Colonic mucosa (tissue), 4 donors: Measurements from ENCODE around the gene TRMT2A. TPM values are rescaled to one million over a fixed set of nuclear protein-coding genes. Genes with fewer than 3 reads are reported as not detected.
"Not testable (repeated sequence)": the region's sequence is repeated elsewhere in the genome, so short reads cannot be mapped to it uniquely, and the experiment has no call there.

Experiments used
- DNase-seq: peaks from one replicate; pipeline ENCODE4 v3.0.0-alpha.2; 2020
- H3K27ac ChIP-seq: fragments of 200-600 bp; one replicate; pipeline ENCODE4 v1.8.0; 2021
- H3K27me3 ChIP-seq: fragments of 200-600 bp; one replicate; pipeline ENCODE4 v1.8.0; 2021
- H3K36me3 ChIP-seq: fragments of 200-600 bp; one replicate; pipeline ENCODE4 v1.8.0; 2021
- H3K4me1 ChIP-seq: fragments of 200-600 bp; one replicate; pipeline ENCODE4 v1.8.0; 2021; ENCODE audit warnings: mild to moderate bottlenecking
- H3K4me3 ChIP-seq: fragments of 200-600 bp; one replicate; pipeline ENCODE4 v1.8.0; 2021
- H3K9ac ChIP-seq, 2 donors: one replicate each; pipeline ENCODE4 v1.7.0; 2013; ENCODE audit warnings: control low read depth in 2 of 2, low read depth in 2 of 2, low read length in 2 of 2
- H3K9me3 ChIP-seq: fragments of 200-600 bp; one replicate; pipeline ENCODE4 v1.8.0; 2021
- intact Hi-C: fragments of 100-400 bp; cut with DNase I; formaldehyde crosslinking; loops from one replicate; pipeline ENCODE4 v1.14.1; 2022
- total RNA-seq, 2 donors: library from RNA; stranded (reverse); fragmentation: NEBNext Ultra II Directional in 1 of 2; extraction: Animal tissue kit (Norgen Biotek cat#: 25700) in 1 of 2; gene quantifications; one replicate each; pipeline ENCODE4 v1.2.1, GENCODE V29; 2021
- TF ChIP-seq, protein P1 (sequence below): fragments of 200-600 bp; IDR thresholded peaks from one replicate; pipeline ENCODE4 v1.8.0; 2022; ENCODE audit warnings: antibody characterized with exemption, mild to moderate bottlenecking
- donor health status: healthy.
- donor health status: DM: no; HTN: no; CAD: no.
- donor health status: DM: no; HTN: no; CAD: no.

Gene TRMT2A
- total RNA-seq, 2 donors from 2014 or later: 31.9 to 63.6 TPM

DNA sequence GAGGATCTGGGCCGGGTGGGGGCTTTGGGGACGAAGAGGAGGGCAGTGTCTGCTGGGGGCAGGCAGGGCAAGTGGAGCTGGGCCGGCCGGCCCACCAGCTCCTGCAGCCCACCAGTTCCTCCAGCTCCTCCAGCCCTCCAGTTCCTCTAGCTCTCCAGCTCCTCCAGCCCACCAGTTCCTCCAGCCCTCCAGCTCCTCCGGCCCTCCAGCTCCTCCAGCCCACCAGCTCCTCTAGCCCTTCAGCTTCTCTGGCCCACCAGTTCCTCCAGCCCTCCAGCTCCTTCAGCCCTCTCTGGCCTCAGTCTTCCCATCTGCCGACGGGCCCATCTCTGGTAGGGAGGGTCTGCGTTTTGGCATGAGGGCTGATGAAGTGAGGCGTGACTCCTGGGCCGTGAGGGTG is 43.0 kb upstream of the TRMT2A start:
- no peak overlapping the region for H3K4me3 ChIP-seq
- no peak overlapping the region for H3K27ac ChIP-seq
- H3K9me3 ChIP-seq: no peaks in the 10 kb centered on the region
- no peak for DNase-seq
- TF ChIP-seq, protein P1, sequence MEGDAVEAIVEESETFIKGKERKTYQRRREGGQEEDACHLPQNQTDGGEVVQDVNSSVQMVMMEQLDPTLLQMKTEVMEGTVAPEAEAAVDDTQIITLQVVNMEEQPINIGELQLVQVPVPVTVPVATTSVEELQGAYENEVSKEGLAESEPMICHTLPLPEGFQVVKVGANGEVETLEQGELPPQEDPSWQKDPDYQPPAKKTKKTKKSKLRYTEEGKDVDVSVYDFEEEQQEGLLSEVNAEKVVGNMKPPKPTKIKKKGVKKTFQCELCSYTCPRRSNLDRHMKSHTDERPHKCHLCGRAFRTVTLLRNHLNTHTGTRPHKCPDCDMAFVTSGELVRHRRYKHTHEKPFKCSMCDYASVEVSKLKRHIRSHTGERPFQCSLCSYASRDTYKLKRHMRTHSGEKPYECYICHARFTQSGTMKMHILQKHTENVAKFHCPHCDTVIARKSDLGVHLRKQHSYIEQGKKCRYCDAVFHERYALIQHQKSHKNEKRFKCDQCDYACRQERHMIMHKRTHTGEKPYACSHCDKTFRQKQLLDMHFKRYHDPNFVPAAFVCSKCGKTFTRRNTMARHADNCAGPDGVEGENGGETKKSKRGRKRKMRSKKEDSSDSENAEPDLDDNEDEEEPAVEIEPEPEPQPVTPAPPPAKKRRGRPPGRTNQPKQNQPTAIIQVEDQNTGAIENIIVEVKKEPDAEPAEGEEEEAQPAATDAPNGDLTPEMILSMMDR: no peak
- no peak overlapping the region for H3K9ac ChIP-seq
- intact Hi-C loops: no loop called here
- H3K36me3 ChIP-seq: no peaks in the 10 kb centered on the region
- no peaks in the 10 kb centered on the region for H3K27me3 ChIP-seq
- H3K4me1 ChIP-seq: no peaks in the 10 kb centered on the region

DNA sequence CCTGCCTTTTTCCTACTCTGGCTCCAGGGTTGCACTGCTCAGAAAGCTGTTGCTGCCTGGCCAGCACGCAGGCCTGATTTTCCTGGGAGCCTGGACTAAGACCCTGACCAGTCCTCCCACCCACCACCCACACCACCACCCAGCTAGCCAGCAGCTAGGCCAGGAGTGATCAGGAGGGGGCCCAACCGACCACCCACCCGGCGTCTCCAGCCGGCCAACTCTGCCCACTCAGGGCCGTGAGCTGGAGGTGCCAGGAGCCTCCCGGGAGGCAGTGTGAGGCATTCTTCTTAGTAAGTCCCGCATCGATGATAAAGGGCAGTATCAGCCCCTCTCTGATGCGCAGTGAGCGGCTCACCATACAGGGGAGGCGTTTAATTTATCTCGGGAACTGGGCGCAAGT is 42.5 kb upstream of the TRMT2A start:
- H3K9ac ChIP-seq, H3K4me1 ChIP-seq, H3K36me3 ChIP-seq, DNase-seq, intact Hi-C loops, H3K9me3 ChIP-seq, H3K27ac ChIP-seq, H3K27me3 ChIP-seq, H3K4me3 ChIP-seq: not testable (repeated sequence)

- no peaks in the 10 kb centered on the region for H3K36me3 ChIP-seq
- no peak overlapping the region for H3K27ac ChIP-seq
- TF ChIP-seq, protein P1: no peak
- H3K4me1 ChIP-seq: no peaks in the 10 kb centered on the region
- H3K4me3 ChIP-seq: no peak overlapping the region
- H3K9ac ChIP-seq: no peak overlapping the region
- H3K27me3 ChIP-seq: no peaks in the 10 kb centered on the region
- no peaks in the 10 kb centered on the region for H3K9me3 ChIP-seq
- intact Hi-C loops: no loop called here
- no peak for DNase-seq
Observed at GRCh38 chr22:20159076-20159475, 42.0 kb upstream of the TRMT2A start.

- Histone ChIP-seq H3K4me1 (no peaks in the 10 kb centered on the region), H3K27me3 (no peaks in the 10 kb centered on the region), H3K27ac (no peak overlapping the region), H3K36me3 (no peaks in the 10 kb centered on the region), H3K9me3 (no peaks in the 10 kb centered on the region), H3K4me3 (no peak overlapping the region), H3K9ac (no peak overlapping the region)
- no peak for DNase-seq
- intact Hi-C loops: no loop called here
- TF ChIP-seq, protein P1: no peak
Observed at GRCh38 chr22:20158391-20159036, 41.5 kb upstream of the TRMT2A start.

DNA sequence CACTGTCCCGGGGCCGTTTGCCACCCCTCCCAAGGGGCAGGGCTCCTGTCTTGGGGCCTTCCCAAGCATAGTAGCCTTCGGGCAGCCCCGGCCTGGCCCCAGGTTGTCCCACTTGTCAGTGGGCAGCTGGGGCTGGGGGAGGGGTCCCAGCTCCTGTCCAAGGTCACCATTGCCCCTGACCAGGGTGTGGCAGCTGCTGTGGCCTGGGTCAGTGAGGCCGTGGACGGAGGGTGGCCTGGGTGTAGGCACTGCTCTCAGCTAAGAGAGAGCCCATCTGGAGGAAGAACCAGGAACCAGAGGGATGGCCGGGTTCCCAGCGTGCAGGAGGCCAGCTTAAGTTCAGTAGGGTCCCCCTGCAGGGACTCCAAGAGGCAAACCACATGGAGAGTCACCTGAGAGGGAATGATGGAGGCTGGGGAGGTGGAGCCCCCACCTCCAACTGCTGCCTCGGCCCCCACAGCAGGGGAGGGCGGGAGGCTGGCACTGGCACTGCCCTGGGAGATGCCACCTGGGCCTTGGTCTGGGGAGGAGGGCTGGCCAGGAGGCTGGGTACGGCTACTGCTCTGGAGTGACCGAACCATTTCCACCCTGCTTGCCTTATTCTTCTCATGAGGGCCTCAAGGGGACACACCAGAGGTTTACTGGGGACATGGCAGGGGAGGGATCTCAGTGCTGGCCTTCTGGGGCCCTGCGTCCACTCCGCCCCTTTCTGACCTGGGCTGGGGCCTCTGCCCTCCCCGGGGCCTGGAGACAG is 40.6 kb upstream of the TRMT2A start:
- Histone ChIP-seq H3K9me3 (no peaks in the 10 kb centered on the region), H3K4me3 (no peak overlapping the region), H3K27me3 (no peaks in the 10 kb centered on the region), H3K36me3 (no peaks in the 10 kb centered on the region), H3K27ac (no peak overlapping the region), H3K9ac (no peak overlapping the region), H3K4me1 (no peaks in the 10 kb centered on the region)
- TF ChIP-seq, protein P1: no peak
- no peak for DNase-seq
- intact Hi-C loops: no loop called here
